DND-41 (cell line): Measurements from ENCODE around the gene ACOXL.

ENCODE experiments used
- ATAC-seq: fragments of 200-7000 bp; cut with Tn5 transposase; 3 replicates; pipeline ENCODE4 v1.9.1; 2021; ENCODE audit warnings: low read depth; ENCODE audit not compliant: insufficient read depth
- DNase-seq: peaks from one replicate; pipeline ENCODE4 v3.0.0-alpha.2; 2020
- H2AFZ ChIP-seq: 2 replicates; pipeline ENCODE4 v1.6.0; 2012; ENCODE audit warnings: low read depth, low read length
- H3K27ac ChIP-seq: 2 replicates; pipeline ENCODE4 v1.5.1; 2012; ENCODE audit warnings: low read length, inconsistent platforms
- H3K27me3 ChIP-seq: fragments of 200-600 bp; sonication (generic); 2 replicates; pipeline ENCODE4 v1.6.0; 2012; ENCODE audit warnings: low read length, mild to moderate bottlenecking, inconsistent platforms; ENCODE audit not compliant: insufficient read depth, poor library complexity
- H3K36me3 ChIP-seq: 2 replicates; pipeline ENCODE4 v1.5.1; 2012; ENCODE audit warnings: low read length, inconsistent platforms; ENCODE audit not compliant: insufficient read depth
- H3K4me1 ChIP-seq: 2 replicates; pipeline ENCODE4 v1.5.1; 2012; ENCODE audit warnings: mild to moderate bottlenecking, low read length; ENCODE audit not compliant: insufficient read depth
- H3K4me2 ChIP-seq: 2 replicates; pipeline ENCODE4 v1.6.0; 2012; ENCODE audit warnings: mild to moderate bottlenecking, moderate library complexity, low read length, inconsistent platforms; ENCODE audit not compliant: insufficient read depth
- H3K4me3 ChIP-seq, 2 experiments: fragments of 200-600 bp in 1 of 2; shearing (Covaris generic) in 1 of 2; 2 replicates each; pipeline ENCODE4 v1.5.1; 2012 to 2016; ENCODE audit warnings: inconsistent platforms in 2 of 2, low read length in 2 of 2, mild to moderate bottlenecking in 2 of 2, low read depth in 1 of 2, moderate library complexity in 1 of 2
- H3K79me2 ChIP-seq: 2 replicates; pipeline ENCODE4 v1.6.0; 2012; ENCODE audit warnings: low read length, inconsistent platforms; ENCODE audit not compliant: insufficient read depth
- H3K9ac ChIP-seq: 2 replicates; pipeline ENCODE4 v1.6.0; 2012; ENCODE audit warnings: low read depth, mild to moderate bottlenecking, inconsistent platforms, low read length, moderate library complexity
- H3K9me3 ChIP-seq: 2 replicates; pipeline ENCODE4 v1.5.1; 2012; ENCODE audit warnings: low read length, moderate library complexity, mild to moderate bottlenecking, inconsistent platforms; ENCODE audit not compliant: insufficient read depth, severe bottlenecking
- H4K20me1 ChIP-seq: 2 replicates; pipeline ENCODE4 v1.6.0; 2012; ENCODE audit warnings: low read length; ENCODE audit not compliant: insufficient read depth
- EZH2 ChIP-seq: IDR thresholded peaks from 3 replicates; pipeline ENCODE4 v1.6.1; 2012; ENCODE audit warnings: borderline replicate concordance, low read depth, mild to moderate bottlenecking, moderate library complexity, low read length, inconsistent platforms; ENCODE audit not compliant: severe bottlenecking
- TF ChIP-seq, protein P1 (sequence below): IDR thresholded peaks from 2 replicates; pipeline ENCODE4 v1.5.1; 2012; ENCODE audit warnings: borderline replicate concordance, low read length, moderate library complexity, mild to moderate bottlenecking; ENCODE audit not compliant: poor library complexity, severe bottlenecking; ENCODE audit errors: extremely low read depth

ACOXL gene

GRCh38 chr2:111113838-111114237, 381.5 kb downstream of the ACOXL start:
- no peak overlapping the region for H3K4me2 ChIP-seq
- no peaks in the 10 kb centered on the region for H4K20me1 ChIP-seq
- H3K4me1 ChIP-seq: peaks cover 12% of the 10 kb centered on the region
- no peak overlapping the region for H3K9ac ChIP-seq
- no peaks in the 10 kb centered on the region for H3K9me3 ChIP-seq
- ATAC-seq: no peak
- no peak for TF ChIP-seq EZH2
- TF ChIP-seq, protein P1, sequence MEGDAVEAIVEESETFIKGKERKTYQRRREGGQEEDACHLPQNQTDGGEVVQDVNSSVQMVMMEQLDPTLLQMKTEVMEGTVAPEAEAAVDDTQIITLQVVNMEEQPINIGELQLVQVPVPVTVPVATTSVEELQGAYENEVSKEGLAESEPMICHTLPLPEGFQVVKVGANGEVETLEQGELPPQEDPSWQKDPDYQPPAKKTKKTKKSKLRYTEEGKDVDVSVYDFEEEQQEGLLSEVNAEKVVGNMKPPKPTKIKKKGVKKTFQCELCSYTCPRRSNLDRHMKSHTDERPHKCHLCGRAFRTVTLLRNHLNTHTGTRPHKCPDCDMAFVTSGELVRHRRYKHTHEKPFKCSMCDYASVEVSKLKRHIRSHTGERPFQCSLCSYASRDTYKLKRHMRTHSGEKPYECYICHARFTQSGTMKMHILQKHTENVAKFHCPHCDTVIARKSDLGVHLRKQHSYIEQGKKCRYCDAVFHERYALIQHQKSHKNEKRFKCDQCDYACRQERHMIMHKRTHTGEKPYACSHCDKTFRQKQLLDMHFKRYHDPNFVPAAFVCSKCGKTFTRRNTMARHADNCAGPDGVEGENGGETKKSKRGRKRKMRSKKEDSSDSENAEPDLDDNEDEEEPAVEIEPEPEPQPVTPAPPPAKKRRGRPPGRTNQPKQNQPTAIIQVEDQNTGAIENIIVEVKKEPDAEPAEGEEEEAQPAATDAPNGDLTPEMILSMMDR: no peak
- no peak overlapping the region for H2AFZ ChIP-seq
- no peak for DNase-seq
- H3K4me3 ChIP-seq: no peak overlapping the region
- no peaks in the 10 kb centered on the region for H3K36me3 ChIP-seq
- H3K79me2 ChIP-seq: no peaks in the 10 kb centered on the region
- no peaks in the 10 kb centered on the region for H3K27me3 ChIP-seq
- H3K27ac ChIP-seq: no peak overlapping the region

GRCh38 chr2:111116011-111116746, 383.8 kb downstream of the ACOXL start:
- Histone ChIP-seq H3K9ac (no peak overlapping the region), H3K79me2 (peaks cover 4% of the 10 kb centered on the region), H2AFZ (no peak overlapping the region), H3K27me3 (no peaks in the 10 kb centered on the region), H3K4me2 (no peak overlapping the region), H4K20me1 (no peaks in the 10 kb centered on the region), H3K27ac (no peak overlapping the region), H3K9me3 (no peaks in the 10 kb centered on the region), H3K36me3 (no peaks in the 10 kb centered on the region; the same call in 1 of the 2 replicates), H3K4me3 (no peak overlapping the region), H3K4me1 (peaks cover 17% of the 10 kb centered on the region)
- ATAC-seq (no peak), DNase-seq (no peak)
- TF ChIP-seq, protein P1: no peak
- no peak for TF ChIP-seq EZH2

DNA sequence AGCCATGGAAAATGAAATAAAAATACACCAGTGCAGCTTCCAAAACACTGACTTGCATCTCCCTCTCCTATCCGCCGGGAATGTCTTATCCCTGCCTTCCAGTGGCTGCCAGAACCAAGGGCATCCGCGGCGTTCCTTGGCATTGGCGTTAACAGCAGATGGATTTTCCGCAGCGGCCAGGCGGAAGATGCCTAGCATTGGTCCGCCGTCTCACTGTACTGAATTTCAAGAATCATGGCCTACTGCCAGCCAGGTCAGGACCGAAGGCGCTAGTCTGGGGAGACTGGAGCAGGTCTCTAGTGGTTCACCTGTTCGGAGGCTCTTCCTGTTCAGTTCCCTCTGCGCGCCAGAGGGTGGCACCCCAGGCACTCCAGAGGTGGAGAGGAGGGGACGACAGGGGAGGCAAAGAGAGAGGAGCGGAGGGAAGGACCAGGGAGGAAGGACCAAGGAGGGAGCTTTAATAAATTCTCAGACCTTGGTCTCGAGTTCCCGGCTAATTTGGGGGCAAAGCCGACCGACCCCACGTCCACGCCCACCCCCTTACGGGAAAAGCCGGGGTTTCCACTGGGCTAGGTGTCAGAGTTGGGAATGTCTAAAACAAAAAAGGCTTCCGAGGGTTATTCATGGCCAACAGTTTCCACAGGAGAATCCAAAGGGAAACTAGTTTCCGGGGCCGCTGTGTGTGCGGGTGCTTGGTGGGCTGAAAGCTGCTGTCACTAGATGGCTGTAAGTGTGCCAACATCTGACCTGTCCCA, 384.6 kb downstream of the ACOXL start:
- ATAC-seq: no peak
- no peaks in the 10 kb centered on the region for H3K27me3 ChIP-seq
- peaks cover 6% of the 10 kb centered on the region; the same call in 1 of the 2 replicates for H3K36me3 ChIP-seq
- peaks cover 7% of the 10 kb centered on the region for H4K20me1 ChIP-seq
- no peak overlapping the region for H3K4me2 ChIP-seq
- no peak overlapping the region for H2AFZ ChIP-seq
- peaks cover 12% of the 10 kb centered on the region for H3K79me2 ChIP-seq
- H3K9ac ChIP-seq: no peak overlapping the region
- H3K27ac ChIP-seq: no peak overlapping the region
- peak; percentile 61 for DNase-seq
- TF ChIP-seq, protein P1: peak; percentile 71
- no peak for TF ChIP-seq EZH2
- H3K4me1 ChIP-seq: peaks cover 16% of the 10 kb centered on the region
- H3K9me3 ChIP-seq: no peaks in the 10 kb centered on the region
- H3K4me3 ChIP-seq: no peak overlapping the region
